ENCODE data around the gene CDCA4.

The CDCA4 gene

GRCh38 chr14:104986487-104987164 is 34.3 kb downstream of the CDCA4 start:
- Histone ChIP-seq H3K9ac (no peak overlapping the region), H3K79me2 (no peaks in the 10 kb centered on the region), H2AFZ (no peak overlapping the region), H3K36me3 (ENCODE audit: control insufficient read depth, insufficient read depth, low read length) (no peaks in the 10 kb centered on the region), H3K4me2 (ENCODE audit: low read length) (peak overlapping the region; percentile 98), H3K27me3 (ENCODE audit: control insufficient read depth, insufficient read depth, low read length) (no peaks in the 10 kb centered on the region), H3K27ac (peak overlapping the region; percentile 58), H3K9me3 (ENCODE audit: control insufficient read depth, low read length) (no peaks in the 10 kb centered on the region), H3K4me1 (peaks cover 6% of the 10 kb centered on the region), H3K4me3 (ENCODE audit: low read depth, low read length) (peak overlapping the region; percentile 86)
- TF ChIP-seq CTCF (IDR thresholded peaks at IDR 0.05) = no peak

DNA sequence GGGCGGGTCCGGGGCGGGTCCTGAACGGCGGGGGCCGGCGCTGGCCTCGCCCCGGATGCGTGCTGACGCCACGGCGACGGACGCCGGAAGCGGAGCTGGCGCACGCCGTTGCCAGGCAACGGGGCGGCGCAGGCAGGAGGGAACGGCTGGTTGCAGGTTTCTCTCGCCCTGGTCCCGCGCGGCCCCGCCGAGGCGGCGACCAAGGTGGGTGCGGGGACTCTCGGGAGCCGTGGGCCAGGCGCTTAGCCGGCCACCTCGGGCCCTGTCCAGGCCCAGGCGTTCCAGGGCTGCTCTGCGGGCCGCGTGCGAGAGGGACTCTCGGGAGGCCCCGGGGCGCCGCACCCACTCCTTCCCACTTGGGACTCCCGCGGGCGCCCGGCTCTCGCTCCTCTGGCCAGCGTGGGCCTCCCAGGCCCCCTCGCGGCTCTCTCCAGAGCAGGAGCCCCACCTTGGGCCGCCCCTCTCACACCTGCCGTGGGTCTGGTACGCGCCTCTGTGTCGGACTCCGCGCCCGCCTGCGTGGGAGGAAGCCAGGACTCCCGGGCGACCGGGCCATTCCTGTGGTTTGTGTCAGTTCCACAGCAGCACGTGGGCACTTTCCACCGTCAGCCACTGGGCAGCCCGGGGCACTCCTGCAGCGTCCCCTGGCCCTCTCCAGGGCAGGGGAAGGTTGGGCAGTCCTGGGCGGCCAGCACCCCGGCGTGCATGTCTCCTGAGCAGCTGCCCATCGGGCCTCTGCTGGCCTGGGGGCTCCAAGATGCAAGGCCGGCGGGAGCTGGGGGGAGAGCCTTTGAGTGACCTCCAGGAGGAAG is 35.0 kb downstream of the CDCA4 start, which contains the start of gene CLBA1:
Gene CLBA1, plus strand, starts transcription at position 114 of the 812 bp plus-strand sequence. Its CDS starts 644 bp downstream, at position 758.
- peak within 1 kb of the TSS; percentile 98 for H3K4me2 ChIP-seq (ENCODE audit: low read length)
- peaks cover 7% of the 10 kb centered on the region for H3K4me1 ChIP-seq
- H3K9ac ChIP-seq = no peak within 1 kb of the TSS
- H2AFZ ChIP-seq = peak within 1 kb of the TSS; percentile 96
- peak within 1 kb of the TSS; percentile 58 for H3K27ac ChIP-seq
- no peaks in the 10 kb centered on the region for H3K27me3 ChIP-seq (ENCODE audit: control insufficient read depth, insufficient read depth, low read length)
- no peak for TF ChIP-seq CTCF (IDR thresholded peaks at IDR 0.05)
- no peaks in the 10 kb centered on the region for H3K9me3 ChIP-seq (ENCODE audit: control insufficient read depth, low read length)
- peak within 1 kb of the TSS; percentile 86 for H3K4me3 ChIP-seq (ENCODE audit: low read depth, low read length)
- no peaks in the 10 kb centered on the region for H3K36me3 ChIP-seq (ENCODE audit: control insufficient read depth, insufficient read depth, low read length)
- H3K79me2 ChIP-seq = no peaks in the 10 kb centered on the region

DNA sequence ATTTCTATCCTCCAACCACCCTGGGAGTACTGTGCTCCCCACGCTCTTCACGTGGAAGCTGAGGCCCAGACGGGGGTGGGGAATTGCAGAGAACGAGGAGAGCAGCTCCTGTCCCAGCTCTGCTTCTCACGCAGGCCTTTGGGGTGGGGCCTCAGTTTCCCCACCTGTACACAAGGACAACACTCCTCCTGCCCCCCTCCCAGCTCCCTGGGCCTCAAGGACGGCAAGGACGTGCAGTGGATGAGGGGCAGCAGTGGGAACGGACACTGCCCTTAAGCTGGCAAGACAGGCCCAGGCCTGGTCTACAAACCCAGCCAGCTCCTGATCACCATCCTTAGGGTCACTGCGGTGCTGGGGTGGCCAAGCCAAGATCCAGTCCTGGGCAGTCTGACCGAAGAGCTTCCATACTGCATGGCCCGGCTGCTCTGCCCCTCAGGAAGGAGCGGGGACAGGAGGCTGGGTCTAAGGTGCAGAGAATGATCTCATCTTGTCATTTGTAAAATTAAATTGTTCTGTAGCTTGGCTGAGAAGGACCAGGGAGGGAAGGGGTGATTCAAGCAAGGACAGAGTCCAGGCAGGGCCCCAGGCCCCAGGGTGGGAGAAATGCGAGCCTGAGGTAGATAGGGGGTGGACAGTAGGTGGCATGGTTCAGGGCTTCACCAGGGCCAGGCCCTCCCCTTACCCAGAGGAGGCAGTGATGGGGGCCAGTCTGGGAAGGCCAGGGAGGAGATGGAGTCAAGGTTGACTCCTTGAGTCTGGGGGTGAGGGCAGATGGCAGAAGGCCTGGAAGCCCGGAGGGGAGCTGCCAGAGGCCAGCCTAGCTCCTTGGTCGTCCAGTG is 36.6 kb downstream of the CDCA4 start:
- Histone ChIP-seq H3K9me3 (ENCODE audit: control insufficient read depth, low read length) (no peaks in the 10 kb centered on the region), H3K9ac (no peak overlapping the region), H2AFZ (no peak overlapping the region), H3K4me3 (ENCODE audit: low read depth, low read length) (no peak overlapping the region), H3K36me3 (ENCODE audit: control insufficient read depth, insufficient read depth, low read length) (no peaks in the 10 kb centered on the region), H3K79me2 (no peaks in the 10 kb centered on the region), H3K27ac (no peak overlapping the region), H3K4me1 (peaks cover 21% of the 10 kb centered on the region), H3K27me3 (ENCODE audit: control insufficient read depth, insufficient read depth, low read length) (no peaks in the 10 kb centered on the region), H3K4me2 (ENCODE audit: low read length) (no peak overlapping the region)
- TF ChIP-seq CTCF (IDR thresholded peaks at IDR 0.05) = no peak

GRCh38 chr14:104983231-104983721 is 37.6 kb downstream of the CDCA4 start:
- peaks cover 21% of the 10 kb centered on the region for H3K4me1 ChIP-seq
- H2AFZ ChIP-seq = no peak overlapping the region
- H3K27me3 ChIP-seq (ENCODE audit: control insufficient read depth, insufficient read depth, low read length) = no peaks in the 10 kb centered on the region
- no peak overlapping the region for H3K4me3 ChIP-seq (ENCODE audit: low read depth, low read length)
- no peaks in the 10 kb centered on the region for H3K9me3 ChIP-seq (ENCODE audit: control insufficient read depth, low read length)
- H3K36me3 ChIP-seq (ENCODE audit: control insufficient read depth, insufficient read depth, low read length) = no peaks in the 10 kb centered on the region
- H3K79me2 ChIP-seq = no peaks in the 10 kb centered on the region
- TF ChIP-seq CTCF (IDR thresholded peaks at IDR 0.05) = no peak
- no peak overlapping the region for H3K4me2 ChIP-seq (ENCODE audit: low read length)
- no peak overlapping the region for H3K9ac ChIP-seq
- no peak overlapping the region for H3K27ac ChIP-seq

All from parathyroid adenoma (tissue), 2 donors.